ENCODE measurements around the gene PRCC.
"Not testable (repeated sequence)": the region's sequence is repeated elsewhere in the genome, so short reads cannot be mapped to it uniquely, and the experiment has no call there.

The PRCC gene

GRCh38 chr1:156756355-156756754 lies 11.0 kb upstream of the PRCC start:
- DNase-seq (ENCODE audit: extremely low spot score, insufficient read length, low read depth), result no peak
- FAIRE-seq, result no peak

DNA sequence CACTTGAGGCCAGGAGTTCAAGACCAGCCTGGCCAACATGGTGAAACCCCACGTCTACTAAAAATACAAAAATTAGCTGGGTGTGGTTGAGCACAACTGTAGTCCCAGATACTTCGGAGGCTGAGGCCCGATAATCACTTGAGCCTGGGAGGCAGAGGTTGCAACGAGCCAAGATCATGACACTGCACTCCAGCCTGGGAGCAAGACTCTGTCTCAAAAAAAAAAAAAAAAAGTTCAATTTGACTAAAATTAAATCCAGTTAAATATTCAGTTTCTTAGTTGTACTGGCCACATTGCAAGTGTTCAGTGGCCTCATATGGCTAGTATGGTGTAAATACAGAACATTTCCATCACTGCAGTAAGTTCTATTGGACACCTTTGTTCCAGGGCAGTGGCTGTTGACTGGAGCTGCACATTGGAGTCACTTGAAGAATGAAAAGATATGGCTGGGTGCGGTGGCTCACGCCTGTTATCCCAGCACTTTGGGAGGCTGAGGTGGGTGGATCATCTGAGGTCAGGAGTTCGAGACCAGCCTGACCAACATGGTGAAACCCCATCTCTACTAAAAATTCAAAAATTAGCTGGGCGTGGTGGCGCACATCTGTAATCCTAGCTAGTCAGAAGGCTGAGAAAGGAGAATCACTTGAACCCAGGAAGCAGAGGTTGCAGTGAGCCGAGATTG lies 9.6 kb upstream of the PRCC start:
- not testable (repeated sequence) for FAIRE-seq

GRCh38 chr1:156760092-156760795 lies 7.1 kb upstream of the PRCC start:
- FAIRE-seq, result no peak

More for the DNA sequence above, 9.6 kb upstream of the PRCC start:
- DNase-seq (ENCODE audit: extremely low spot score, insufficient read length, low read depth), result not testable (repeated sequence)

GRCh38 chr1:156760796-156761104 lies 6.6 kb upstream of the PRCC start:
- FAIRE-seq (no peak), DNase-seq (ENCODE audit: extremely low spot score, insufficient read length, low read depth) (no peak)

More at GRCh38 chr1:156760092-156760795, 7.1 kb upstream of the PRCC start:
- DNase-seq (ENCODE audit: extremely low spot score, insufficient read length, low read depth), result no peak

- not testable (repeated sequence) for FAIRE-seq; DNase-seq (ENCODE audit: extremely low spot score, insufficient read length, low read depth)
Observed at GRCh38 chr1:156765136-156765535, 2.2 kb upstream of the PRCC start.

DNA sequence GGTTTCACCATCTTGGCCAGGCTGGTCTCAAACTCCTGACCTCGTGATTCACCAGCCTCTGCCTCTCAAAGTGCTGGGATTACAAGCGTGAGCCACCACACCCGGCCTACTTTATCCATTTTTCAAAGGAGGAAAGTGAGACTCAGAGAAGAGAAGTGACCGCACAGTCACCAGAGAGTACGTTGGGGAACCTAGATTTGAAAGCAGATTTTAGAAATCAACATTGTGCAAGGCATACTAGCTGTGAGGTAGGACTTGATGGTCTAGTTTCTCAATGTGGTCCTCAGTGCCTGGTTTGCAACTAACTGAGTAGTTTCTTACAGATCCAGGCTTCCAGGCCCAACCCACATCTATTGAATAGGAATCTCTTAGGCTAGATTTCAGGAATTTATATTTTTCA lies 1.7 kb upstream of the PRCC start:
- FAIRE-seq, result no peak
- DNase-seq (ENCODE audit: extremely low spot score, insufficient read length, low read depth), result no peak

- FAIRE-seq (no peak), DNase-seq (ENCODE audit: extremely low spot score, insufficient read length, low read depth) (no peak)
Observed at GRCh38 chr1:156766298-156767100, 836 bp upstream of the PRCC start.

DNA sequence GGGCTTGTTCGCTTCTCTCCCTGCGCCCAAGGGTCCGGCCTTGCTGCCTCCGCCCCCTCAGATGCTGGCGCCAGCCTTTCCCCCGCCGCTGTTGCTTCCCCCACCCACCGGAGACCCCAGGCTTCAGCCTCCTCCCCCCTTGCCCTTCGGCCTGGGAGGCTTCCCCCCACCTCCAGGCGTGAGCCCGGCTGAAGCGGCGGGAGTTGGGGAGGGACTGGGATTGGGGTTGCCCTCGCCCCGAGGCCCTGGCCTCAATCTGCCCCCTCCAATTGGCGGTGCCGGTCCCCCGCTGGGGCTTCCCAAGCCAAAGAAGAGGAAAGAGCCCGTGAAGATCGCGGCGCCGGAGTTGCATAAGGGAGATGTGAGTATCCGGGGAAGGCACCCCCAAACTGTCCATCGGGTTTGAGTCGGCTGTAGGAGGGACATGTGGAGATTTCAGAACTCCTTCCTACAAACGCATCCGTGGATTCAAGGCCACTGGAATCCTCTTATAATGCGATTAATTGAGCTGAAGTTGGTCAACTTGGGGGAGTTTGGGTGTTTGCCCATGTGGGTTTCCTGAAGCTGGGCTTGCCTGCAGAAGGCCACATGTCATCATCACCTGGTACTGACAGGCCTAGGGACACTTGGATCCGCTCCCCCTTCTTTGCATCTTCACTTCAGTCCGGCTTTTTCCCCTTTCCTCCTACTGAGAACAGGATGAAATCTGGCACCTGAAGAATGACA lies 707 bp downstream of the PRCC start:
- FAIRE-seq (no peak), DNase-seq (ENCODE audit: extremely low spot score, insufficient read length, low read depth) (no peak)

GRCh38 chr1:156768610-156769295 lies 1.4 kb downstream of the PRCC start:
- FAIRE-seq, result no peak
- DNase-seq (ENCODE audit: extremely low spot score, insufficient read length, low read depth), result no peak

DNA sequence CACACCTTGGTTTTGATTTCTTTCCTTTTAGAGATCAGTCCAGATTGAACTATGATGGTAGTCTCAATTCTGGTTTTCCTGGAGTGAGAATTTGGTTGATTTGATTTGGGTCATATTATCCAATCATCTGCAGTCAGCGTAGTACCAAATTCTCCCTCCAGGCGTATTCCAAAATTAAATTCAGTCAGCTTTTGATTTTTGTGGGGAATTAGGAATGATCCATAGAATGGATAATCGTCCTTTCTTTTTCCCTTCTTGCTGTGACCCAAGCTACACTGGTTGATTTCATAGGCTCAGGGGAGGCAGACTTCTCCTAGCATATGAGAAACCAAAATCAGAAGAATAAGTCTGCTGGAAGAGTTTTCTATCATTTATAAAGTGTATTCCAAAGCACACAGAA lies 4.9 kb downstream of the PRCC start:
- DNase-seq (ENCODE audit: extremely low spot score, insufficient read length, low read depth) (no peak), FAIRE-seq (no peak)

DNA sequence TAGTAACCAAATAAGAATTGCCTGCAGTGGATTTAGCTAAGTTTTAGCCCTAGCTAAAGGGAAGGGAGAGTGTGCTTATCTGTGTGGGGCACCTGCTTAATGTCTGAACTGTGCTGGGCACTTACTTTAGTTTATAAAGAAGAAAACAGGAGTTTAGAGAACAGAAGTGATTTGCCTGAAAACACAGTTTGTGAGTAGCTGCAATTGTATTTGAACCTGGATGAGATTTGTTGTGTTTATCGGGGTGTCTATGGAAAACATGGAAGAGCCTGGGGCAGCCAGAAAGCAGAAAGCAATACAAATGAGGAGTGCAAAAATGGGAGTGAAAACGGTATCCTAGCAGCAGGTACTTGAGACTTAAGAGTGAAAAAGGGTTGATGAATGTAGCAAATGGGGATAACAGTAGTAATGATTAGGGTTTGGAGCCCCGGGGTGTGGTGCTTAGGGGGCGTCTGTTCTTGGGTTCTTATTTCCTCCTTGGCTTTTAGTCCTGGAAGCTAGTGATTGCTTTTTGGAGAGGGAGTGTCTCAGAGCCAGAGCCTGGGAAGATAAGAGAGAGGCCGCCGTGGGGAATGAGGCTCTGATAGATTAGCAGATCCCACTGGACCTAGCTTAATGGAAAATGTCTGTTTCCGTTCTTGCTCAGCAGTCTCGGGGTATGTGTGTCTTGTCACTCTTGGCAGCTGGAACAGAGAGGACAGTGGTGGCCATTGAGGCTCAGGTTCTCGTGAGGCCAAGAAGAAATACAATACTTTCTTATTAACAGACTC lies 5.6 kb downstream of the PRCC start:
- FAIRE-seq, result no peak

GRCh38 chr1:156773607-156774006 lies 6.3 kb downstream of the PRCC start:
- DNase-seq (ENCODE audit: extremely low spot score, insufficient read length, low read depth) (no peak), FAIRE-seq (peak; percentile 39)

More for the DNA sequence above, 5.6 kb downstream of the PRCC start:
- DNase-seq (ENCODE audit: extremely low spot score, insufficient read length, low read depth), result no peak

- DNase-seq (ENCODE audit: extremely low spot score, insufficient read length, low read depth), result no peak
- no peak for FAIRE-seq
Observed at GRCh38 chr1:156775799-156776198, 8.5 kb downstream of the PRCC start.

- no peak for FAIRE-seq
- DNase-seq (ENCODE audit: extremely low spot score, insufficient read length, low read depth), result no peak
Observed at GRCh38 chr1:156776942-156777341, 9.6 kb downstream of the PRCC start.

DNA sequence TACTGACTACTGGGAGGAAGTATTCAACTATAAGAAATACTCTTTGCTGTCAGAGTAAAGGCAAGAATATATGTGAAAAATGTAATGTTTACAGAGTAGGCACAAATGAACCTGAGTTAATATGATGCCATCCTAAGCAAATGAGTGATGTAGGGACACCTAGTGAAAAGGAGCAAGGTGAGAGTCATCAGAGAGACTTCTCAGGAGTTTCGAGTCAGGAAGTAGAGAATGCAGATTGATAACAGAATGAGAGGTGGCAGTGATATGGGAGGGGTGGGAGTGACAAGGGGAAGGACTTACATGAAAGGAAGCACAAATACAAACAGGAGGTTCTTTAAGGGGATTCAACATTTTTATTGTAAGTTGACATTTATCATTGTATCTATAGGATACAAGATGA lies 10.2 kb downstream of the PRCC start:
- DNase-seq (ENCODE audit: extremely low spot score, insufficient read length, low read depth) (no peak), FAIRE-seq (no peak)

DNA sequence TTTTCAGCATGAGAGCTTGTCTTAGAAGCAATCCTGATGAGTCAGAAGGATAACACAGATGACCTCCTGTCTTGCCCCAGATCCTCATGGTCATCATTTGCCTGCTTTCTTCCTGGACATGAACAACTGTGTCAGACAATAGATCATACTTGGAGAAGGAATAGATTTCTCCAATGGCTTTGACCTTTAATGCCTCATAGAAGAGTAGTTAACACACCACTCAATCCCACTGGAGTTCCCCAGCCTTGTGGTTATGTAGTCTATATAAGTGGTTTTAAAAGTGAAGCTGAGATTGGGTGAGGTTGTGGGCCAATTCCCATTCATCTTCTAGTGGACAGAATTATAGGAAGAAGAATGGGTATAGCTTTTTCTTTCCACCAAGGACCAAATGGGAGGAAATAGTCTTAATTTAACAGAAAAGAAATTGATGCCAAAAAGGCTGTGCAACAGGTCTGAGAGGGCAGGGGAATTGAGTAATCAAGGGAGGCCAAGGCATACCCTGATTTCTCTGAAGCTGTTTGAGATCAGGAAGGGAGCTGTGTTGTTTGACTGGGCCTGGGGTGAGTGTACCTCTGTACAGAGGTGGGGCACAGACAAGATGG lies 14.4 kb downstream of the PRCC start:
- FAIRE-seq (no peak), DNase-seq (ENCODE audit: extremely low spot score, insufficient read length, low read depth) (no peak)

DNA sequence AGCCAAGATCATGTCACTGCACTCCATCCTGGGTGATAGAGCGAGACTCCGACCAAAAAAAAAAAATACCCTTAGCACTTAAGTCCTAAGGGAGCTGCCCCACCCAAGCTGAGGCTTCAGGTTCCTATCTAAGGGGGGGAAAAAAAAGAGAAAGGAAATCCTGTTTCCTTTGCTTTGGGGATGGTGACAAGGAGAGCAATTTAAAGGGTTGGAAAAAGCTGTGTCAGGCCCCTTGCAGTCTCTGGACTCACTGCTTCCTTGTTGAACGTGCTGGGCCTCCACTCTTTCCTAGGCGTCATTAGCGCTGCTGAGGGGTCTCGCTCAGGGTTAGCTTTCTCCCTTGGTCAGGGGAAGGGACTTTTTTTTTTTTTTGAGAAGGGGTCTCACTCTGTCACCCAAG lies 18.1 kb downstream of the PRCC start:
- DNase-seq (ENCODE audit: extremely low spot score, insufficient read length, low read depth) (no peak), FAIRE-seq (no peak)

- no peak for DNase-seq (ENCODE audit: extremely low spot score, insufficient read length, low read depth)
- no peak for FAIRE-seq
Observed at GRCh38 chr1:156786640-156787039, 19.3 kb downstream of the PRCC start.

DNA sequence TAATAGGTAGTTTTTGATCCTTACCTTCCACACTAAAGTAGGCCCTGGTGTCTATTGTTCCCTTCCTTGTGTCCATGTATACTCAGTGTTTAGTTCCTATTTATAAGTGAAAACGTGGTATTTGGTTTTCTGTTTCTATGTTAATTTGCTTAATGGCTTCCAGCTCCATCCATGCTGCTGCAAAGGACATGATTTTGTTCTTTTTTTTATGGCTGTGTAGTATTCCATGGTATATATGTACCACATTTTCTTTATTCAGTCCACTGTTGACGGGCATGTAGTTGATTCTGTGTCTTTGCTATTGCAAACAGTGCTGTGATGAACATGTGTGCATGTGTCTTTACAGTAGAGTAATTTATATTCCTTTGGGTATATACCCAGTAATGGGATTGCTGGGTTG lies 20.8 kb downstream of the PRCC start:
- no peak for DNase-seq (ENCODE audit: extremely low spot score, insufficient read length, low read depth)
- no peak for FAIRE-seq

All from GM18507 (cell line).